DMS53 (cell line): ENCODE data around the gene RET.
A peak's percentile ranks its signal among the peaks of the same experiment; 100 is the strongest.
"Not testable (repeated sequence)": the region's sequence is repeated elsewhere in the genome, so short reads cannot be mapped to it uniquely, and the experiment has no call there.

Experiments
- DNase-seq: peaks from one replicate; lab custom pipeline; 2025; lab: John Stamatoyannopoulos, UW

RET gene

GRCh38 chr10:43078175-43078985 is 1.5 kb downstream of the RET start:
- peak; percentile 64 for DNase-seq

DNA sequence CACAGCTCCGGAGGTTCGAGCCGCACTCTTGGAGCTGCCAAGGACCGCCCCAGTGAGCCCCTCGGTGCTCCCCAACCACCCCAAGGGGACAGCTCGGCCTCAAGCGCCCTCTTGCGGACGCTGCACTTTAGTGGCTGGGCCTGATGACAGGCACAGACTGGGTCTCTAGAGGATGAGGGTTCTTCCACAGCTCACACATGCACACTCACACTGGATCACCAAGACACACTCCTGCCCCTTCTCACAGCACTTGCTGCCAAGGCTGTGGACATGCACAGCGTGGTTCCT is 2.1 kb downstream of the RET start:
- DNase-seq: peak; percentile 80

DNA sequence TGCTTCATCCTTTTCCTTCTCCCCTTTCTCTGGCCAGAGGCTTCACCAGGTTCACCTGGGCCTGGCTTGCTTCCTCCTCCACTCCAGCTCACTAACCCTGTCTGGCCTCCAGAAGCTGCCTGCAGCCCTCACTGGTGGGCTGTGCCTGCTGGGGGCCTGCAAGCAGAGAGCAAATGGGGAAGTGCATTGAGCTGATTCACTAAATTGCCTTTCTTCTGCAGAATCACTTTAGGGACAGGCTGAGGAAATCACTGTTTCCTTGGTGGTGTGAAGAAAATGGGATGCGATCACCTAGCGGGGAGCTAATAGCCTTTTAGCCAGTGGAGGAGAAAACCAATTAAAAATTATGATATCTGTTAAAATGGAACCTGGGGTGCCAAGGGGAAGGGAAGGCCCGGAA is 3.0 kb downstream of the RET start:
- DNase-seq: no peak

- DNase-seq: peak; percentile 99
These were observed 5.2 kb downstream of the RET start for GRCh38 chr10:43082087-43082486.

DNA sequence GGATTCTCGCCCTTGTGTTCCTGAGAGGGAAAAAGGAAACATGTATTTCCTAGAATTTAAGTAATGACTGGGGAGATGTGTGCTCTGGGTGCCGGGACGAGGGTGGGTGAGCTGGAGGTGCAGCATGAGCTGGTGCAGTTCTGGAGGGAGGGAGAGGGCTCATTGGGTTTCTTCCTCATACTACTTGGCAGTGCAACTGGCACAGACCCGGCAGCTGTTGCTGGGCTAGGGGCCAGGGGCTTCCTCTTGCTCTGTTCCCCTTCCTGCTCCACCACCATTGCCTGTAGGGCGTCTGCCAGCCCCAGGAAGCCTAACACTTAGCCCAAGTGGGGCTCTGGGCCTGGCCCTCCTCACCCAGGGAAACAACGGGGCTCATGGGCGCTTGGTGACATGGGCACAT is 5.9 kb downstream of the RET start:
- no peak for DNase-seq

DNA sequence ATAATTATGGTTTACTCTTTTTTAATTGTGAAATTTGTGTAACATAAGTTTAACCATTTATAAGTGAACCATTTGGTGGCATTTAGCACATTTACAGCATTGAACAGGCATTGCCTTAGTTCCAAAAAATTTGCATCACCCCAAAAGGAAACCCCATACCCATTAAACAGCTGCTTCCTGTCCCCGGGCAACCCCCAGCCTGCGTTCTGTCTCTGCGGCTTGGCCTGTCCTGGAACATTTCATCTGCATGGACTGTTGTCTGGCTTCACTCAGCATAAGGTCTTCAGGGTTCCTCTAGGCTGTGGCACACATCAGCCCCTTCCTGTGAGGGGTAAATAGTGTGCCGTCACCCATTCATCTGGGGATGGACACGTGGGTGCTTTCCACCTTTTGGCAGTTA is 6.9 kb downstream of the RET start:
- DNase-seq: no peak

DNA sequence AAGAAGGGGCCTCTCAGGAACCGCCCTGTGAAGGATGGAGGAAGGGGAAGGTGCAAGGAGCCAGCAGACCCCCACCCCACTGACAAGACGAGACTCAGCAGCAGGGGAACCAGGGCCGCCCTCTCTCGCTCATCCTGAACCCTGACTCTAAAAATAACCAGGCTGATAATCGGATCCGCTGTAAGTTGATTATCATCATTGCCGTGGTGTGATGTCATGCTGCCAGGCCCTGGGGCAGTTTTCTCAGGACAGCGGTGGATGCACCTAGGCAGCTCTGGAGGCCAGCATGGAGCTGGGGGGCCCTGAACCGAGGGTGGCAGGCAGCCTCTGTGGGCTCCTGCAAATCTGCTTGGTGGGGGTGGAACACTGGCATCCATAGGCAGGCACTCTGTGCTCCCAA is 7.9 kb downstream of the RET start:
- DNase-seq: no peak

DNA sequence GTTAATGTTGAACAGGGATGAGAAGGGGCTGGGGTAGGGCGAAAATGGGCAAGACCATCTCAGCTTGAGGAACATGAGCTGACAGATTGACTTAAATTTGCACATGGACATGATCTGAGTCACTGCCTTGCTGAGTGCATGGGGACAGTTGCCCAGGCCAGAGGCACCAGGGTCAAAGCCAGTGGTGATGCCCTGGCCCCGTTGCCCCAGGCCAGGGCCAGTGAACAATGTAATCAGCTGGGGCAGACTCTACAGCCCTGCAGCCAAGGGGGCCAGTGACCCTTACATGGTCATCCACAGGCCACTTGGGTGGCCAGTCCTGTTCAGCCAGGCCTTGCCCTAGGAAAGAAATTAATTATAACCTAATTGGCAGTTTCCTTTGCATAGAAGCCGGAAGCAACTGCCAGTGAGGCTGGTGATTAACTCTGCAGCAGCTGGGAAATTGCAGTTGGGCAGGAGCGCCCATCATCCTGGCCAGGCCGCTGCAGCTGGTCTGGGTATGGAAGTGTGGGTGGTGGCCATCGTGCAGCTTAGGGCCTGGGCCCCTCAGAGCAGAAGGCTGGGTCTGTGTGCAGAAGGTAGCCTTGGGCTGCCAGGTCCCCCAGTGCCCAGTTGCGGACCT is 9.6 kb downstream of the RET start:
- DNase-seq: no peak

DNA sequence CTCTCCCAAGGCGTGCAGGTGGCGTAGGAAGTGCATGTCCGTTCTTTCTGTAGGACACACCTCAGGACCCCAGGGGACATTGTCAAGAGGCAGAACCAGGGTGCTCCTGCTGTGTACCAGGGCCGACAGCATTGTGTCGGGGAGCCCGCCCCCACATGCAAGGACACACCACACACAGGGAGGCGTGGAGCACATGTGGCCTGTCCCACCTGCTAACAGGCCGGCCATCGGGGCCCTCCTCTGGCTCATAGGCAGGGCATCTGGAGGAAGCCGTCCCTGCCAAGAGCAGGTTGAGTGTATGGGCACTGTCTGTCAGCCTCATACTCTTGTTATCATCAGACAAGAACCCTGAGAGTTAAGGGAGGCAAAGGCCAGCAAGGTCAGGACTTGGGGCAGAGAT is 12.7 kb downstream of the RET start:
- DNase-seq: peak; percentile 64

DNA sequence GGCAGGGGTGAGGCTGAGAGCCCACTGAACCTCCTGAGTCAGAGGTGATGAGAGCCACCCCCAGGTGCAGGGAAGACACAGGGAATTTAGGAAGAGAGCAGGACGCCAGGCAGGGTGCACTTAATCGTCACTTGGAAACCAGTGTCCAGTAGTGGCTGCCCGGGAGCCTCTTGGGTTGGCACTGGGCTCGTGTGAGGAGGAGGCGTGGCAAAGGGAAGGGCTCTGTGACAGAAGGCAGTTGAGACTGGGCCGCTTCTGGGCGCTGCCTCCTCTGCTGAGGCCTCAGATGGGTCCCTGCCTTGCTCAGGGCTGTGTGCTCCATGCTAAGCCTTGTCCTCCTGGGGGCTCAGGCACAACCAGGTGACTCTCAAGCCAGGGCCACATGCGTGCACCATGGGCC is 13.3 kb downstream of the RET start:
- peak; percentile 91 for DNase-seq

- peak; percentile 73 for DNase-seq
These were observed 13.8 kb downstream of the RET start for GRCh38 chr10:43090664-43091063.

DNA sequence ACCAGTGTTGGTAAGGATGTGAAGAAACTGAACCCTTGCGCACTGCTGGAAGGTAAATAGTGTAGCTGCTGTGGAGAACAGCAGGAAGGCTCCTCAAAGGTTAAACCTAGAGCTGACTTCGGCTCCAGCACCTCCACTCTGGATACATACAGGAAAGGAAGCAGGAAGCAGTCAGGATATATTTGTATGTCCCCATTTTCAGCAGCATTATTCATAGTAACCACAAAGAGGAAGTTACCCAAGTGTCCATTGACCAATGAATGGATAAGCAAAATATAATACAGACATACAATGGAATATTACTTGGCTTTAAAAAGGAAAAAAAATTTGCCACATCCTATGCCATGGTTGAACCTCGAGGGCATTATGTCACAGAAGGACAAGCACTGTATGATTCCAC is 15.0 kb downstream of the RET start:
- peak; percentile 58 for DNase-seq

GRCh38 chr10:43093423-43094076 is 16.7 kb downstream of the RET start:
- peak; percentile 91 for DNase-seq

DNA sequence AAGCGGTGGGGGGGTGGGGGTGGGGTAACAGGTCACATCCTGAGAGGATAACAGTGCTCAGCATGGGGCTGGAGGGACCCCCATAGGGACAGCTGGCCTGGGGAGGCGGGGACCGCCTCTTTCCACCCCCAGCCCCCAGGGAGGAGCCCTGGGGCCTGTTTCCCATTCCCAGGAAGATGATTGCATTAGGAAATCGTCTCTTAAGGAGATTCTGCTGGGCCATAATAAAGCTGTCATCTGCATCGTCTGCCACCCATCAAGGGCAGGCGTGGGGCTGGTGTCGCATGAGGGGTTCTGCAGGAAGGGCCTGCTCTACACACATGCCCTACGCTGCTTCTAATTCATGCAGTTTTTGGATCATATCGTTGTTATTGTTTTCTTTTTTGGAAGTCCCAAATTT is 17.2 kb downstream of the RET start:
- DNase-seq: no peak

GRCh38 chr10:43099339-43099738 is 22.5 kb downstream of the RET start:
- not testable (repeated sequence) for DNase-seq

- DNase-seq: no peak
These were observed 23.1 kb downstream of the RET start for GRCh38 chr10:43099928-43100327.

- DNase-seq: no peak
These were observed 23.5 kb downstream of the RET start for GRCh38 chr10:43100366-43100765.

DNA sequence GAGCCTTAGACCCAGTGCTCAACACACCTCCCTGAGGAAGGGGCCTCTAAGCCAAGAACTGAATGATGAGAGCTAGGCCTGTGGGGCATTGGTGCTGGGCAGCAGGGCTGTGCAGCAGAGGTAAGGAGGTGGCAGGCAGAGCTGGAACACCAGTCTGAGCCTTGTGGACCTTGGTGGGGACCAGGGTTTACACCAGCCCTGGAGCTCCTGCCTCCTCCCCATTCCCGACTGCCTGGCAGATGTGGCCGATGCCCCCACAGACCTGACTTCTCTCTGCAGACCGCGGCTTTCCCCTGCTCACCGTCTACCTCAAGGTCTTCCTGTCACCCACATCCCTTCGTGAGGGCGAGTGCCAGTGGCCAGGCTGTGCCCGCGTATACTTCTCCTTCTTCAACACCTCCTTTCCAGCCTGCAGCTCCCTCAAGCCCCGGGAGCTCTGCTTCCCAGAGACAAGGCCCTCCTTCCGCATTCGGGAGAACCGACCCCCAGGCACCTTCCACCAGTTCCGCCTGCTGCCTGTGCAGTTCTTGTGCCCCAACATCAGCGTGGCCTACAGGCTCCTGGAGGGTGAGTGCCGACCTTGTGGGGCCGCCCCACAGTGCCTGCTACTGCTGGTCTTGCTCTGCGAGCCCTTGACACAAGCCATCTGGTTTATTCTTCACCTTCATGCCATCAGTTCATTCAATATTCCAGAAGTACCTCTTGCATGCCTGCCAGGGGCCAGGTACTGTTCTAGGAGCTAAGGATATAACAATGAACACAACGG is 25.4 kb downstream of the RET start:
- no peak for DNase-seq

GRCh38 chr10:43105102-43105955 is 28.5 kb downstream of the RET start:
- DNase-seq: peak; percentile 96

DNA sequence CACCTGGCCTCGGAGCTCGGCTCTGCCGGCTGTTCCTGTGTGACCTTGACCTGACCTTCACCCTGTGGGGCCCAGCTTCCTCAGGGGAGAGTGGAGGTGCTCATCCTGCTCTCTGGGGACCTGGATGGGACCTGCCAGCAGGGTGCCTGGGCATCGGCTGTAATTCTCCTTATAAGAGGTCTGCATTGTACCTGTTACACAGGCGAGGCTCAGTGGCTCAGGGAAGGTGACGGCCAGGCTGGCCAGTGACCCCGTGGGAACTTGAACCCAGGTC is 29.0 kb downstream of the RET start:
- DNase-seq: no peak

GRCh38 chr10:43106256-43107091 is 29.6 kb downstream of the RET start:
- DNase-seq: no peak
